K562 (cell line): ENCODE results near the gene TSEN34. TPM values are rescaled to one million over a fixed set of nuclear protein-coding genes. Genes with fewer than 3 reads are reported as not detected.

Experiments used
- ARNT ChIP-seq, 2 experiments: fragments of 450-650 bp; IDR thresholded peaks; 2 replicates each; pipeline ENCODE4 v1.6.1; 2016; ENCODE audit warnings: mild to moderate bottlenecking in 1 of 2
- CEBPB ChIP-seq: fragments of 450-650 bp; IDR thresholded peaks from 2 replicates; pipeline ENCODE4 v1.6.1; 2016; ENCODE audit warnings: missing genetic modification characterization, missing compliant biosample characterization
- CHCHD3 ChIP-seq: fragments of 250-450 bp; sonication (Bioruptor Pico); IDR thresholded peaks from 2 replicates; pipeline ENCODE4 v2.1.2; 2022; ENCODE audit warnings: mild to moderate bottlenecking
- ETV1 ChIP-seq: fragments of 450-650 bp; conservative IDR thresholded peaks from 2 replicates; pipeline ENCODE4 v1.6.1; 2016; ENCODE audit warnings: missing genetic modification characterization, control low read depth, low read depth, missing compliant biosample characterization
- FOSL1 ChIP-seq: fragments of 200-800 bp; sonication (Bioruptor generic); conservative IDR thresholded peaks from 2 replicates; pipeline ENCODE4 v1.6.1; 2016; ENCODE audit warnings: missing genetic modification characterization, missing compliant biosample characterization
- GTF2F1 ChIP-seq: IDR thresholded peaks from 2 replicates; pipeline ENCODE4 v1.6.1; 2011; ENCODE audit warnings: low read depth, low read length, improper control_type of control experiment
- HEY1 ChIP-seq: fragments of 250-450 bp; sonication (Bioruptor Pico); IDR thresholded peaks from 2 replicates; pipeline ENCODE4 v1.5.0; 2020; ENCODE audit warnings: mild to moderate bottlenecking, moderate library complexity, borderline replicate concordance
- HIVEP1 ChIP-seq: fragments of 250-450 bp; sonication (Bioruptor Pico); IDR thresholded peaks from 2 replicates; pipeline ENCODE4 v1.4.0; 2020; ENCODE audit warnings: mild to moderate bottlenecking
- MED1 ChIP-seq: sonication (generic); formaldehyde crosslinking; IDR thresholded peaks from 2 replicates; pipeline ENCODE4 v1.8.1; 2023; ENCODE audit warnings: missing genetic modification reagents, borderline replicate concordance
- NBN ChIP-seq: fragments of 450-650 bp; IDR thresholded peaks from 2 replicates; pipeline ENCODE4 v1.6.1; 2016; ENCODE audit warnings: low read depth, mild to moderate bottlenecking
- PHB2 ChIP-seq: fragments of 450-650 bp; IDR thresholded peaks from 2 replicates; pipeline ENCODE4 v1.6.1; 2017; ENCODE audit warnings: low read depth
- RBM14 ChIP-seq: fragments of 200-400 bp; formaldehyde crosslinking; IDR thresholded peaks from 2 replicates; pipeline ENCODE4 v1.6.1; 2018; ENCODE audit warnings: low read depth, mild to moderate bottlenecking, low read length, moderate library complexity, borderline replicate concordance; ENCODE audit not compliant: insufficient read depth
- RNF2 ChIP-seq: sonication (generic); IDR thresholded peaks from 2 replicates; pipeline ENCODE4 v1.6.1; 2016
- SETDB1 ChIP-seq: IDR thresholded peaks from one replicate; pipeline ENCODE4 v1.6.1; 2012; ENCODE audit warnings: low read length, control low read depth, inconsistent platforms
- SIN3B ChIP-seq: fragments of 450-650 bp; IDR thresholded peaks from 2 replicates; pipeline ENCODE4 v1.6.1; 2017; ENCODE audit warnings: low read depth, mild to moderate bottlenecking, moderate library complexity
- SMAD2 ChIP-seq: fragments of 150-350 bp; IDR thresholded peaks from 2 replicates; pipeline ENCODE4 v1.6.1; 2014; ENCODE audit warnings: low read depth, mild to moderate bottlenecking, low read length
- SMARCC2 ChIP-seq: fragments of 450-650 bp; IDR thresholded peaks from 2 replicates; pipeline ENCODE4 v1.6.1; 2017; ENCODE audit warnings: antibody characterized with exemption, moderate library complexity, mild to moderate bottlenecking, low read depth
- SOX6 ChIP-seq: fragments of 450-650 bp; IDR thresholded peaks from 2 replicates; pipeline ENCODE4 v1.6.1; 2014; ENCODE audit warnings: mild to moderate bottlenecking
- SP1 ChIP-seq: sonication (generic); formaldehyde crosslinking; IDR thresholded peaks from 2 replicates; pipeline ENCODE4 v1.8.1; 2022; ENCODE audit warnings: mild to moderate bottlenecking, missing genetic modification reagents
- SRSF9 ChIP-seq: fragments of 200-400 bp; formaldehyde crosslinking; IDR thresholded peaks from 2 replicates; pipeline ENCODE4 v1.6.1; 2017; ENCODE audit warnings: low read depth, low read length, borderline replicate concordance
- XRCC5 ChIP-seq: fragments of 200-400 bp; formaldehyde crosslinking; IDR thresholded peaks from 2 replicates; pipeline ENCODE4 v1.6.1; 2017; ENCODE audit warnings: low read depth, mild to moderate bottlenecking, low read length
- ZNF274 ChIP-seq: IDR thresholded peaks from 2 replicates; pipeline ENCODE4 v1.6.1; 2011; ENCODE audit warnings: low read depth, mild to moderate bottlenecking, low read length, moderate library complexity, borderline replicate concordance
- polyA plus RNA-seq, 8 experiments: library from polyadenylated mRNA; depleted of rRNA in 4 of 8; stranded (reverse) in 5 of 8; unstranded in 3 of 8; fragments of >200 nt; fragmentation: Nextera tagmentation in 2 of 8; fragmentation: Illumina TruSeq in 1 of 8; extraction: Ambion mirVana in 2 of 8; extraction: Trizol in 1 of 8; gene quantifications; 2 replicates each; pipeline versions ENCODE4 v1.2.1 to v1.2.3, GENCODE V29; 2011 to 2014; ENCODE audit warnings: inconsistent platforms in 1 of 8, missing spikeins in 1 of 8
- total RNA-seq, 7 experiments: library from RNA; depleted of rRNA in 6 of 7; stranded (reverse); fragments of >200 nt in 6 of 7; fragmentation: Illumina TruSeq in 2 of 7; extraction: Trizol in 2 of 7; gene quantifications; 2 replicates each; pipeline versions ENCODE4 v1.2.1 to v1.2.3, GENCODE V29; 2011 to 2021; ENCODE audit warnings: low replicate concordance in 1 of 7
- TF ChIP-seq, protein P1 (sequence below): fragments of 250-450 bp; sonication (Bioruptor Pico); IDR thresholded peaks from 2 replicates; pipeline ENCODE4 v1.8.0; 2022; ENCODE audit warnings: inconsistent platforms
- TF ChIP-seq, protein P2 (sequence below): fragments of 450-650 bp; formaldehyde crosslinking; IDR thresholded peaks from 2 replicates; pipeline ENCODE4 v1.4.0; 2022; ENCODE audit warnings: mild to moderate bottlenecking, moderate library complexity
- TF ChIP-seq, protein P3 (sequence below): fragments of 250-450 bp; sonication (Bioruptor Pico); IDR thresholded peaks from 2 replicates; pipeline ENCODE4 v1.9.0; 2021; ENCODE audit warnings: mild to moderate bottlenecking

The TSEN34 gene
- total and polyA plus RNA-seq, 9 of the 15 experiments (the other 6 are each of a cell fraction or from before 2014, with no cell fraction given) = 3.1 to 57.6 (median 29.5) TPM

GRCh38 chr19:54188215-54188871 lies 2.8 kb upstream of the TSEN34 start (continued):
- TF ChIP-seq SMARCC2 (peak; percentile 82), SETDB1 (no peak), SP1 (CRISPR knock-in tag) (0 out of 2 replicates have a peak, but pooled peaks have one; percentile 34), GTF2F1 (no peak), RBM14 (no peak), SIN3B (no peak), HEY1 (peak; percentile 4; the same call in 1 of the 2 replicates), XRCC5 (0 out of 2 replicates have a peak, but pooled peaks have one; percentile 49), ARNT (IDR thresholded peaks at IDR 0.05) (peak in 1 of 2 experiments; percentile 24; a peak in 1 of 4 replicates), CEBPB (tag) (no peak), MED1 (CRISPR knock-in tag) (no peak), HIVEP1 (no peak; the same call in 1 of the 2 replicates), RNF2 (peak; percentile 80; the same call in 1 of the 2 replicates), SOX6 (peak; percentile 81), SMAD2 (no peak), PHB2 (no peak), NBN (peak; percentile 77; the same call in 1 of the 2 replicates), FOSL1 (tag) (peak; percentile 98), SRSF9 (no peak), ETV1 (tag) (0 out of 2 replicates have a peak, but pooled peaks have one; percentile 31), CHCHD3 (CRISPR knock-in tag) (no peak), ZNF274 (no peak)
- TF ChIP-seq, protein P1, sequence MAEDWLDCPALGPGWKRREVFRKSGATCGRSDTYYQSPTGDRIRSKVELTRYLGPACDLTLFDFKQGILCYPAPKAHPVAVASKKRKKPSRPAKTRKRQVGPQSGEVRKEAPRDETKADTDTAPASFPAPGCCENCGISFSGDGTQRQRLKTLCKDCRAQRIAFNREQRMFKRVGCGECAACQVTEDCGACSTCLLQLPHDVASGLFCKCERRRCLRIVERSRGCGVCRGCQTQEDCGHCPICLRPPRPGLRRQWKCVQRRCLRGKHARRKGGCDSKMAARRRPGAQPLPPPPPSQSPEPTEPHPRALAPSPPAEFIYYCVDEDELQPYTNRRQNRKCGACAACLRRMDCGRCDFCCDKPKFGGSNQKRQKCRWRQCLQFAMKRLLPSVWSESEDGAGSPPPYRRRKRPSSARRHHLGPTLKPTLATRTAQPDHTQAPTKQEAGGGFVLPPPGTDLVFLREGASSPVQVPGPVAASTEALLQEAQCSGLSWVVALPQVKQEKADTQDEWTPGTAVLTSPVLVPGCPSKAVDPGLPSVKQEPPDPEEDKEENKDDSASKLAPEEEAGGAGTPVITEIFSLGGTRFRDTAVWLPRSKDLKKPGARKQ = no peak
- TF ChIP-seq, protein P2, sequence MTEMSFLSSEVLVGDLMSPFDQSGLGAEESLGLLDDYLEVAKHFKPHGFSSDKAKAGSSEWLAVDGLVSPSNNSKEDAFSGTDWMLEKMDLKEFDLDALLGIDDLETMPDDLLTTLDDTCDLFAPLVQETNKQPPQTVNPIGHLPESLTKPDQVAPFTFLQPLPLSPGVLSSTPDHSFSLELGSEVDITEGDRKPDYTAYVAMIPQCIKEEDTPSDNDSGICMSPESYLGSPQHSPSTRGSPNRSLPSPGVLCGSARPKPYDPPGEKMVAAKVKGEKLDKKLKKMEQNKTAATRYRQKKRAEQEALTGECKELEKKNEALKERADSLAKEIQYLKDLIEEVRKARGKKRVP (CRISPR knock-in tag) = no peak
- TF ChIP-seq, protein P3, sequence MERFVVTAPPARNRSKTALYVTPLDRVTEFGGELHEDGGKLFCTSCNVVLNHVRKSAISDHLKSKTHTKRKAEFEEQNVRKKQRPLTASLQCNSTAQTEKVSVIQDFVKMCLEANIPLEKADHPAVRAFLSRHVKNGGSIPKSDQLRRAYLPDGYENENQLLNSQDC = no peak
